Stimulated activated CD4-positive, alpha-beta T cell treated with anti-CD3 and anti-CD28 coated beads, Interleukin-15, amount 100 ng/mL, for 1 hour (primary cell): ENCODE results near the gene ACVR1C.

Source experiments
- DNase-seq, 2 donors: peaks; one replicate each; pipeline ENCODE4 v3.0.0-alpha.2; 2020; ENCODE audit warnings: low read depth in 1 of 2, low spot score in 1 of 2

ACVR1C gene

DNA sequence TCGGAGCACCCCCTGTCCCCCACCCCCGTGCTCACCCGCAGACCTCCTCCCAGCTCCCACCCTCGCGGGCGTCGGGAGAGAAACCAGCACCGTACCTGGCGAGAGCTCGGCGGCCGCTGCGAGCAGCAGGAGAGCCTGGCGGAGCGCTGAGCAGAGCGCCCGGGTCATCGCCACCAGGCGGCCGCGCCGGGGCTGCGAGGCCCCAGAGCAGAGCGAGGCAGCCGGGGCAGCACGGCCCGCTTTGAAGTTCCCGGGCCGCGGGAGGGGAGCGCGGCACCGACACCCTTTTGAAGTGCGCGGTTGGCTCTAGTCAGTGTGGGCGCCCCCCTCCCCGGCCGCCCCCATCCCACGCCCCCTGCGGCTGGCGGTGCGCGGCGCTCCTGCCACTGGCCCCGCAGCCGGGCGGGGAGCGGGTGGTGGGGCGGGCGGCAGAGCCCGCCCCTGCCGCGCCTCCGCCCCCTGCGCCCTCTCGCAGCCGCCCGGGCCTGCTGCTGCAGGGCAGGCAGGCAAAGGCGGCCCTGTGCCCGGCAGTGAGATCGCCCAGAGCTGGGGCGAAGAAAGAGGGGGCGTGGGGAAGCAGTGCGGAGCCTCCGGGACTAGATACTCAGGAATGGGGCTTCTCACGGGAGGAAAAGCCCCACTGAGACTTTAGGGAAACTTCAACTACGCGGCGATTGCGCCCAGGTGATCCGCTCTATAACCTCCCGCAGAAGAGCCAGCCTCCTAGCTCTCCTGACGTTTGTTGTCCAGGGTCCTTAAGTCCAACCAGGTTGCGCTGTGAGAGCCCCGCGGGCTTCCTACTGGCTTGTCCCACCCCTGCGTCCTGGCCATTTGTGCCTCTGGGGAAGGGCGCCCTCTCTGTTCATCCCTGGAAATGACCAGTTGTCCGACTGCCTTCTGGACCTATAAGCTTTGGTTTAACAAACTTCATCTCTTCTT lies at the start of gene ACVR1C:
Gene ACVR1C, minus strand, starts transcription at position 388 of the 939 bp plus-strand sequence. Its CDS starts 220 bp downstream, at position 168.
- peak; percentile 42 to 48 for DNase-seq

- no peak for DNase-seq
Measured at GRCh38 chr2:157677941-157678340, 49.3 kb upstream of the ACVR1C start.

DNA sequence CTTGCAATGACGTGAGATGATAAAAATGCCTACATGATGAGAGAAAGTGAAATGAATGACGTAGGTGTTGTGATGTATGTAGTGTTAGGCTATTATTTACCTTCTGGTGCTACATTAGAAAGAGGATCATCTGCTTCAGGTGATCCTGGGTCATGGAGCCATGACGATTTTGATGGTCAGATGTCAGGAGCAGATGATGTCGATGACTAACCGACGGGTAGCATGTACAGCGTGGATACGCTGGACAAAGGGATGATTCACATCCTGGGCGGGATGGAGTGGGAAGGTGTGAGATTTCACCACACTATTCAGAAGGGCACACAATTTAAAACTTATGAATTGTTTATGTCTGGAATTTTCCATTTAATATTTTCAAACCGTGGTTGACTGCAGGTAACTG lies 43.5 kb upstream of the ACVR1C start:
- DNase-seq = no peak

DNA sequence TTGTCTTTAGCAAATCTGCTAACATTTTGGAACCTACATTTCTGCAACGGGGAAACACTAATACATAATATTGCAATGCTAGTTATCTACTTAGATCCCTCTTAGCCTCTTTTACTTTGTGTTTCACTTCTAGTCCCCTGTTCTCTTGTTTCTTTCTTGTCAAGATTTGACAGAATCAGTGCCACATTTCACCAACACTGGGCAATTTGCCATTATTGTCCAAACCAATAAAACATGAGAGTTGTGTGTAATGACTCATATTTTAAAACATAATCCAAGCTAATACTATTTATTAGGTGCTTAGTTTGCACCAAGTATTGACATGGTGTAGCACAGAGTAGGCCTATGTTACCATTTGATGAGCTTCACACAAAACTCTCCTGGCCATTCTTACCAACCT lies 33.7 kb upstream of the ACVR1C start:
- DNase-seq = no peak

DNA sequence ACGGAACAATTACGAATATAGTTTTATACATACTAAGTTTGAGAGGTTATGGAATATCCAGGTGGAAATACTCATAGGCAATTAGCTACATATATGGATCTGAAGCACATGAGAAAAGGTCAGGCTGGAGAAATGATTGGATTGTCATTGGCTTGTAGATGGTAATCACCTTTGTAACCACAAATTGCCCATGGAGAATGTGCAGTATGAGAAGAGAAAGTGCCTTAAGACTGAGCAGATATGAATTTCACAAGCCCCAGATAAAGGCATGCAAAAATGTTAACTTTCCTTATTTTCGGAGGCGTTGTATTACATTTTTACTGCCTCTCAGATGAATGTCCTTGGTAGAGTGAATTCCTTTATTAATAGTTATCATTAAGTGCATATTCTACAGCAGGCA lies 33.1 kb upstream of the ACVR1C start:
- DNase-seq = no peak

DNA sequence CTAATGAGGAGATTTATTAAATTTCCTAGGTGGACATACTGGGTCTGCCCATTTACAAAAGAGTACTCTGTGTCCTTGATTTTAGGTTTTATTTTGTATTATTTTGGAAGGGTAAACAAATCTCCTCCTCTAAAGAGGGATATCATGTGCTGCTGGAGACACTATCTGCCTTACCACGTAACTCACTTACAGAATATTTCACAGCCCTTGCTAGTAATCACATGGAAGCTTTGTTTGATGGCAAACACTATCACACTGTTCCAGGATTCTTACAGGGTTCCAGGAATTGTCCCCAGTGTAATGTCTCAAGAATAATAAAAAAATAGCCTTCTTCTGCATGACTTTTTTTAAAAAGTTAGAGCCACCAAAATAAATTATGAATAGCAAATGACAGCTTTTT lies 29.2 kb upstream of the ACVR1C start:
- no peak for DNase-seq

- DNase-seq = no peak
Measured at GRCh38 chr2:157657101-157657500, 28.4 kb upstream of the ACVR1C start.

GRCh38 chr2:157644776-157645175 lies 16.1 kb upstream of the ACVR1C start:
- DNase-seq = no peak

DNA sequence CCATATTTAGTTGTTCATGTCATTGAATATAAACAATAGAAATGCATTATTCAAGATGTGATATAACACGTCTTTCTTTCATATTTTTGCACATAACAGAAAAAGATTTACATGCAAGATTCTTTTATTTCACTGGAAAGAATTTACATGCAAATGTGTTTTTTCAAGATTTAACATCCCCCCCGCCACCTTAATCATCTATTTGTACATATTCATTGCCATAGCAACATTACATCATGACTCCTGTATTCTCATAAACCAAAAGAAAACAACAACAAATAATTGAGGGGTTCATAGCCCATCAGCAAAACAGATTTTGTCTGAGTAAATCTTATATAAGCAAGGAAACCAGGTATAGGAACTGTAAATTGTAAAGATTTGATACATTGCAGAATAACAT lies 3.2 kb upstream of the ACVR1C start:
- no peak for DNase-seq

GRCh38 chr2:157627594-157628476 lies 829 bp downstream of the ACVR1C start:
- peak in 1 of 2 donors; percentile 17 for DNase-seq

DNA sequence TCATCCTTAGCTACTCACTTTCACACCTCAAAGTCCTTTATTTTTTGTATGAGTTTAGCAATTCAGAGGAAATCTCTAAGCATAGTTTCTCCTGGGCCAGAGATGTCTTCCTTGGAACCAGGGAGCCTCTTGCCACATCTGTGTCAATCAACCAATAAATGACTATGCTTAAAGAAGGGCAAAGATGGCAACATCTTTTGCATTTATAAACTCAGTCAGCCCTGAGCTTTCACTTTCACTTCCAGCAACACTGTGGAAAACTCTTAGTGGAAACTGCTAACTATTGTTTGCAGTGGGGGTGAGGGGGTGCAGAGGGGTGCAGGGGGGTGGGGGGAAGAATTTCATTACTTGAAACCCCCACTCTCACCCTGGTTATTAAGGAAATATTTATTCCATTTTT lies 3.4 kb downstream of the ACVR1C start:
- DNase-seq = no peak

DNA sequence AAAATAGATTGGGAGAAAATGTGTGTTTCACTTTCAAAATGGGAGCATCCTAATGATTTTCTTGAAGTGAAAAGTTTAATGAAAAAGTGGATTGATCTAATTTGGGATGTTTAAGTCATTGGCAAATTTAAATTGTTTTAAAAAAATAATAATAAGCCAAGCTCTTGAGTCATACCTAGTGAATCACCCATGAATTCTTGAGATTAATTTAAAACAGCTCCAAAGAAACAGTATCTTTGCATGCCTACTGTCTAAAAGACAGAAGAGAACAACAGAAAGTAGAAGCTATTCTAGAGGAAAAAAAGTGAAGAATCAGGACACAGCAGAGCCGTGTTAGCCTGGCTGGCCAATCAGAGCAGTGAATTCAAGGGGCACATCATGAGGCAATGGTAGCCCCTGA lies 7.7 kb downstream of the ACVR1C start:
- DNase-seq = no peak

- no peak for DNase-seq
Measured at GRCh38 chr2:157611726-157612125, 16.9 kb downstream of the ACVR1C start.

DNA sequence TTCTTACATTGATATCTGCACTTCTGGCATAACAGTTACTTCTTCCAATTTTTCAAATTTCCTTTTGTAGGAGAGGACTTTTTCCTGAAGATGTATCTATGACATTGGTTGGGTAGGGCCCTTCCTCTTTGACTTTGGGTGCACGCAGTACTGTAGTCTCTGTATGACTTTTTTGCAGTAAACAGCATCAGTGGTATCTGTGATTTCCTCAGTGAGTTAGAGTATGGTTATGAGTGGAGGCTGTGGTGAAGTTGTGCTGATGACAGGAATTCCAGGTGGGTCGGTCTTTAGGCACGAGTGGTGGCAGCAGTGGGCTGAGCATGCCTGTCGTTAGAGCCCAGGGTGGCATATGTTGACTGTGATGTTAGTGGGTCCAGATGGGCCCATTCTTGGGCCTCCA lies 17.6 kb downstream of the ACVR1C start:
- DNase-seq = no peak

GRCh38 chr2:157606534-157606933 lies 22.1 kb downstream of the ACVR1C start:
- no peak for DNase-seq

DNA sequence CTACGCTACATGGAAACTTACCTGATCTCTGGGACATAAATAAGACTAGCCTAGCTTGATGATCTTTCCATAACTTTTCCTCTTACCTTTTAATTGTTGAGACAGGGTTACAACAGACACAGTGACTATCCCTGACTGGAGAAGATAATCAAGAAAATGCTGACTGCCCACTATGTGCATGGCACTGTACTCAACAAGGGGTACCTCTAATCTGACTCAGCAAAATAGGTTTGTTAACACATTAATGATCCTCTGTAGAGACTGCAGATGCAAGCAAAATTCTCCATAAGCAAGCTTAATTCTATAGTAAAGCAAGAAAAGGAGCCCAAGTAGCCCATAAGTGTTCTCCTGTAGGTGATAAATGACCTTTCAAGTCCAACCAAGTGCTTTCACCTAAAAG lies 25.5 kb downstream of the ACVR1C start:
- DNase-seq = no peak

DNA sequence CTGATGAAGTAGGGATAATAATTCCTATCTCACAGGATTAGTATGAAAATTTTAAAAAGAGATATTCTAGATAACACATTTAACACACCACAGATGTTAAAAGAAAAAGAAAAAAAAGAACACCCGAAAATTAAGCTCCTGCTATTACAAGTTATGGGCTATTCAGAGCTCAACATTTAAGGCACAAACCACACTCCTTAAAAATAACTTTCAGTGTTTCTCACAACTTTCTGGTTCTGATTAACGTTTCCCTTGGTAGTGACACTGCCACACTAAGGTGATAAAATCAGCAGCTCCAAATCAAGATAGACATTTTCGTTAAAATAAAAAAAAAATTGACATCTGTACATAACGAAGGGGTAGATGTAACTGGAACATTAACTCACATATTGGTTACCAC lies 26.9 kb downstream of the ACVR1C start:
- no peak for DNase-seq

DNA sequence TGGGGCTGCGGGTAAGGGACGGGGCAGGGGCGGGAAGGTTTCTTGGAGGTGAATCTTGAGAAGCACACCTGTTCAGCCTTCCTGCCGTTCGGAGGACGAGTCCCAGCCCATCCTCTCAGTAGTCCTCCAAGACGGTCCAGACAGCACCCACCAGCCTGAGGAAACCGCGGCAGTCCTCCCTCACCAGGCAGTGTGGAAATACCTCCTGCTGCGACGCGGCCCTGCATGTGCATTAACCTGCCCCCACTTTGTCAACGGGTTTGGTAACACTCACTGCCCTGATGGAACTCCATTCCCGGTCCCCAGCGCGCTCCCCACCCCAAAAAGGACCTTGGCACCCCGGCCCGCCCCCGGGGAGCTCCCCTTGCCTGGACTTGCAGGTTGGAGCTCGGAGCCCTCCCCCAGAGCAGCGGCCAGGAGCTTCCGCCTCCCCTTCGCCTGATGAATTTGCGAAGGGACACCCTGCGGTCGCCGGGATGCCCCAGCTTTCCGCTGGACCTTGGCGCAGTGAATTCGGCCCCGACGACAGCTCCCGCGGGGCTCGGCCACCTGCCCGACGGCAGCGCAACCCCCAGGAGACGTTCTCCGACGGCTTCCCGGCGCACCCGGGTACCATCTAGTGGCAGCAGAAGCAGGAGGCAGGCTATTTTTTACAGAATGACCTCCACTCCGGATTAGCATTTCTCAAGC lies 31.5 kb downstream of the ACVR1C start:
- DNase-seq = peak; percentile 20 to 50

GRCh38 chr2:157593411-157593810 lies 35.3 kb downstream of the ACVR1C start:
- DNase-seq = no peak

DNA sequence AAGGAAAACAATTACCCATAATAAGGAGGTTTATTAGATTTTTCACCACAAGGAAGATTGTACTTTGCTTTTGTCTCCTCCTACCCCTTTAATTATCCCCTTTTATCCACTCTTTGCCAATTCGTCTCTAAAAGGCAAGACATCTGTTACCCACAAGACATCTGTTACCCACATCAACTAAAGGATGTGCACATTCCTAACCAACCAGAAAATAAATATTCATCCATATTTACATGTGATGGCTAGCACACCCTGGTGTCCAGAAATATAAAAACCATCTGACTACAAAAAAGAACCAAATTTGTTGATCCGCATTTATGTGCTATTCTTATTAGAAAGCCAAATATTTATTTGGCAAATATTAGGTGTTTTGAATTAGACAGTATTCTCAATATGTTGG lies 35.7 kb downstream of the ACVR1C start:
- DNase-seq = no peak

- no peak for DNase-seq
Measured at GRCh38 chr2:157592374-157592773, 36.3 kb downstream of the ACVR1C start.
